Measurements from ENCODE around the gene LNP1.

Gene LNP1

GRCh38 chr3:100399341-100400071 lies 1.8 kb upstream of the LNP1 start:
- no peak for DNase-seq (ENCODE audit: low spot score)

- DNase-seq (ENCODE audit: low spot score), result no peak
Measured at GRCh38 chr3:100400419-100400779, 940 bp upstream of the LNP1 start.

GRCh38 chr3:100401674-100402041 lies 319 bp downstream of the LNP1 start:
- DNase-seq (ENCODE audit: low spot score), result no peak

GRCh38 chr3:100402256-100402655 lies 917 bp downstream of the LNP1 start:
- peak; percentile 12 for DNase-seq (ENCODE audit: low spot score)

- DNase-seq (ENCODE audit: low spot score), result no peak
Measured at GRCh38 chr3:100402891-100403290, 1.6 kb downstream of the LNP1 start.

GRCh38 chr3:100403362-100404249 lies 2.3 kb downstream of the LNP1 start:
- DNase-seq (ENCODE audit: low spot score), result no peak

GRCh38 chr3:100404250-100404548 lies 2.9 kb downstream of the LNP1 start:
- no peak for DNase-seq (ENCODE audit: low spot score)

GRCh38 chr3:100407164-100407563 lies 5.8 kb downstream of the LNP1 start:
- DNase-seq (ENCODE audit: low spot score), result no peak

- no peak for DNase-seq (ENCODE audit: low spot score)
Measured at GRCh38 chr3:100407977-100408532, 6.7 kb downstream of the LNP1 start.

GRCh38 chr3:100411091-100411982 lies 10.0 kb downstream of the LNP1 start:
- DNase-seq (ENCODE audit: low spot score), result no peak

GRCh38 chr3:100412912-100413590 lies 11.7 kb downstream of the LNP1 start:
- no peak for DNase-seq (ENCODE audit: low spot score)

- DNase-seq (ENCODE audit: low spot score), result no peak
Measured at GRCh38 chr3:100413613-100414012, 12.3 kb downstream of the LNP1 start.

- DNase-seq (ENCODE audit: low spot score), result no peak
Measured at GRCh38 chr3:100416176-100416575, 14.8 kb downstream of the LNP1 start.

GRCh38 chr3:100416863-100417262 lies 15.5 kb downstream of the LNP1 start:
- DNase-seq (ENCODE audit: low spot score), result no peak

GRCh38 chr3:100419406-100419805 lies 18.1 kb downstream of the LNP1 start:
- DNase-seq (ENCODE audit: low spot score), result no peak

GRCh38 chr3:100420885-100421284 lies 19.5 kb downstream of the LNP1 start:
- DNase-seq (ENCODE audit: low spot score), result no peak

- DNase-seq (ENCODE audit: low spot score), result no peak
Measured at GRCh38 chr3:100423611-100424010, 22.3 kb downstream of the LNP1 start.

GRCh38 chr3:100424261-100424660 lies 22.9 kb downstream of the LNP1 start:
- DNase-seq (ENCODE audit: low spot score), result no peak

GRCh38 chr3:100425316-100425715 lies 24.0 kb downstream of the LNP1 start:
- DNase-seq (ENCODE audit: low spot score), result no peak

- no peak for DNase-seq (ENCODE audit: low spot score)
Measured at GRCh38 chr3:100426067-100426682, 24.8 kb downstream of the LNP1 start.

GRCh38 chr3:100427699-100428098 lies 26.4 kb downstream of the LNP1 start:
- no peak for DNase-seq (ENCODE audit: low spot score)
